Measurements from ENCODE around the gene SLC44A3.

Gene SLC44A3

DNA sequence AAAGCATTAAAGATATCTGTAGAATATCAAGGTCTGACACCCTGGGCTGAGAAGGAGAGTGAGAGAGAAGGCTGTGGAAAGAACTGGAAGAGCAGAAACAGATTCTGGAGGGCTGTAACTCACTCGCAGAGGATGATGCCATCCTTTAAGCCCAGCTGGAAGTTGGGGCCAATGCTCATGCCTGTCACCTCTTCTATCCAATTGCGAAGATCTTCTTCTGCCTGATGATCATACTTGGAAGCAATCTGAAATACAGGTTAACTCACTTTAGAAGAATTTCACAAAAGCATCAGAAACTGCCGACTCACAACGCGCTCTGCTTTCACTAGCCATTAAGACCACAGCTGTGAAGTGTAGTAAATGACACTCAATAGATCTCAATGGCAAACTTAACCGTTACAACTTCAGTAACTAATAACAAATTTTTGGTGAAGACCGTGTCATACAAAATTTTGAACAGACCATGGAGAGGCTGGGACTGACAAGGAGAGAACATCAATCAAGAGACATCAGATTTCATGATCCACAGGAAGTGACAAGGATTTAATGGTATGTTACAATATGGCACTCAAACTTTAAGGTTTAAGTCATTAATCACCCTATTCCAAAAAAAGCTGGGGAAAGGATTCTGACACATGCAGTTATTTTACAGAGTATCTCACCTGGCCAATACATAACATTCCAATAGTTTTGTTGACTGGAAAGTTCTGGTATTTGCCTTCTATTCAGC lies 83.3 kb downstream of the SLC44A3 start:
- TF ChIP-seq CTCF (IDR thresholded peaks at IDR 0.05) = no peak

- TF ChIP-seq CTCF (IDR thresholded peaks at IDR 0.05) = no peak
Measured at GRCh38 chr1:94905207-94905606, 85.0 kb downstream of the SLC44A3 start.

GRCh38 chr1:94906382-94906781 lies 86.2 kb downstream of the SLC44A3 start:
- TF ChIP-seq CTCF (IDR thresholded peaks at IDR 0.05) = no peak

DNA sequence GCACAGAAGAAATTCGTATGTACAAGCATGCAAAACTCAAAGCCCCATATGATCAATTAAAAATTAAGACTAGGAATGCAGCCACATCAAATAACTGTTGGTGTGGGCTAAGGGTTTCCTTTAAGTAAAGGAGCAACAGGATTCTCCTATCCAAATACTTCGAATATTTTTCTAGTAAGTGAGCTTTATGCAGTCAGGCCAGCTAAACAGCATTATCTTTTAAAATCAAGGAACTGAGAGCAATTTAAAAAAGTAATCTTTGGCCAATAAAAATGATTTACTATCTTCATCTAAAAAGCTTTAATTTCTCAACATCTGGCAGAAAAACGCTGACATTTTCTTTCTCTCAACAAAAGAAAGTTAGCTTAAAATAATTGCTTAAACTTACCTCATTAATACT lies 87.0 kb downstream of the SLC44A3 start:
- no peak for TF ChIP-seq CTCF (IDR thresholded peaks at IDR 0.05)

- TF ChIP-seq CTCF (IDR thresholded peaks at IDR 0.05) = no peak
Measured at GRCh38 chr1:94908190-94908589, 88.0 kb downstream of the SLC44A3 start.

DNA sequence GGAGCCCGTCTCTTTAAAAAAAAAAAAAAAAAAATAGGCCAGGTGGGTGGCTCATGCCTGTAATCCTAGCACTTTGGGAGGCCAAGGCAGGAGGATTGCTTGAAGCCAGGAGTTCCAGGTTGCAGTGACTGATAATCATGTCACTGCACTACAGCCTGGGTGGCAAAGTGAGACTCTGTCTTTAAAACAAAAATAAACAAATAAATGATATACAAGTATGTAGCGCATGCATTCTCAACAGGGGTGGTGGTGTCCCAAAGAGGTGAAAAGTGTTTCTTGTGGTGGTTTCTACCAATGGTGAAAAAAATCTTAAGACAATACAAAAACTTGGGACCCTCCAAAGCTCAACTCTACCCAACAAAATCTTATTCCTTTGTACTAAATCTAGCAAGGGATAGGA lies 88.8 kb downstream of the SLC44A3 start:
- TF ChIP-seq CTCF (IDR thresholded peaks at IDR 0.05) = no peak

DNA sequence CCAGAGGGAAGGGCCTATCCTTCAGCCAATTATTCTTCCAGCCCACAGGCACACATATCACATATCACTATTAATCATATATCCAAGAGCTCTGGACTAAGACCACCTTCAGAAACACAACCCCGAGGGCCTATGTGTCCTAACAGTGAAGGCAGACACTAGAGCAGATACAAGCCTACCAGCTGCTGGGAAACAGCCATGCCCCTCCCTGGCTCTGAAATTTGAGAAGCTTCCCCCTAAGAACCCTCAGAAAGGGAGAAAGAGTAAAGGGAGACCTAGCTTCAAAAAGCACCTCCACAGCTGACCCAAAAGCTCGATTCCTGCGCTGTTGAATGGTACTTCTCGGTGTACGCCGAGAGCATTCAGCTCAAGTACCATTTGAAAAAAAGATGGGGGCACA lies 89.3 kb downstream of the SLC44A3 start:
- TF ChIP-seq CTCF (IDR thresholded peaks at IDR 0.05) = no peak
